HEK293 (cell line): ENCODE results near the gene IGSF9.

Source experiments
- CTCF ChIA-PET: fragments of 350-600 bp; formaldehyde crosslinking; extraction: SDS; loops from one replicate; lab custom pipeline; 2021; ENCODE audit warnings: antibody characterized with exemption; lab: Yijun Ruan, JAX
- POLR2A ChIA-PET: fragments of 300-600 bp; formaldehyde crosslinking; extraction: SDS; loops from one replicate; lab custom pipeline; 2020; ENCODE audit warnings: antibody characterized with exemption, inconsistent platforms; lab: Yijun Ruan, JAX
- H3K27ac ChIP-seq: fragments of 200-500 bp; sonication (Bioruptor generic); 2 replicates; pipeline ENCODE4 v1.5.1; 2014; ENCODE audit warnings: low read depth, low read length, control low read depth, inconsistent platforms; ENCODE audit errors: extremely low read depth
- H3K36me3 ChIP-seq, 2 experiments: fragments of 200-500 bp in 1 of 2; sonication (Bioruptor generic) in 1 of 2; 1 replicate in 1 of 2; 2 replicates in 1 of 2; pipeline ENCODE4 v1.5.1; 2014 to 2017; ENCODE audit warnings: inconsistent platforms in 2 of 2, low read length in 2 of 2; ENCODE audit not compliant: control insufficient read depth in 2 of 2, insufficient read depth in 1 of 2
- H3K4me1 ChIP-seq: fragments of 200-500 bp; sonication (Bioruptor generic); 2 replicates; pipeline ENCODE4 v1.5.1; 2014; ENCODE audit warnings: mild to moderate bottlenecking, low read length, inconsistent platforms; ENCODE audit not compliant: control insufficient read depth, insufficient read depth
- H3K4me3 ChIP-seq: 2 replicates; pipeline ENCODE4 v1.5.1; 2011; ENCODE audit warnings: low read depth, mild to moderate bottlenecking, control low read depth, low read length, moderate library complexity
- H3K9me3 ChIP-seq: fragments of 200-500 bp; sonication (Bioruptor generic); 2 replicates; pipeline ENCODE4 v1.5.1; 2014; ENCODE audit warnings: low read depth, low read length, inconsistent platforms; ENCODE audit not compliant: control insufficient read depth, insufficient read depth
- CTCF ChIP-seq: fragments of 450-650 bp; formaldehyde crosslinking; IDR thresholded peaks from 2 replicates; pipeline ENCODE4 v1.5.1; 2016; ENCODE audit warnings: missing biosample characterization, missing genetic modification characterization
- GLIS2 ChIP-seq: fragments of 450-650 bp; formaldehyde crosslinking; IDR thresholded peaks from 2 replicates; pipeline ENCODE4 v1.5.1; 2016; ENCODE audit warnings: missing biosample characterization, missing genetic modification characterization
- KLF7 ChIP-seq: fragments of 450-650 bp; formaldehyde crosslinking; IDR thresholded peaks from 2 replicates; pipeline ENCODE4 v1.5.1; 2016; ENCODE audit warnings: missing biosample characterization, missing genetic modification characterization, borderline replicate concordance
- MEIS1 ChIP-seq: sonication (generic); formaldehyde crosslinking; IDR thresholded peaks from 2 replicates; pipeline ENCODE4 v1.8.1; 2022; ENCODE audit warnings: missing genetic modification reagents, mild to moderate bottlenecking, borderline replicate concordance
- PRDM6 ChIP-seq: fragments of 450-650 bp; formaldehyde crosslinking; IDR thresholded peaks from 2 replicates; pipeline ENCODE4 v1.5.1; 2017; ENCODE audit warnings: missing biosample characterization, missing genetic modification characterization
- REST ChIP-seq: fragments of 450-650 bp; formaldehyde crosslinking; IDR thresholded peaks from 2 replicates; pipeline ENCODE4 v1.5.1; 2016; ENCODE audit warnings: missing biosample characterization, missing genetic modification characterization
- SCRT2 ChIP-seq: fragments of 450-650 bp; formaldehyde crosslinking; IDR thresholded peaks from 2 replicates; pipeline ENCODE4 v1.5.1; 2016; ENCODE audit warnings: missing biosample characterization, missing genetic modification characterization
- SP7 ChIP-seq: fragments of 450-650 bp; formaldehyde crosslinking; IDR thresholded peaks from 2 replicates; pipeline ENCODE4 v1.5.1; 2016; ENCODE audit warnings: missing biosample characterization, missing genetic modification characterization
- ZBTB7A ChIP-seq: fragments of 450-650 bp; formaldehyde crosslinking; IDR thresholded peaks from 2 replicates; pipeline ENCODE4 v1.5.1; 2016; ENCODE audit warnings: low read depth, missing biosample characterization, missing genetic modification characterization
- ZNF266 ChIP-seq: fragments of 450-650 bp; formaldehyde crosslinking; IDR thresholded peaks from 2 replicates; pipeline ENCODE4 v1.5.1; 2016; ENCODE audit warnings: missing biosample characterization, missing genetic modification characterization, low read depth
- ZNF341 ChIP-seq: fragments of 450-650 bp; formaldehyde crosslinking; IDR thresholded peaks from 2 replicates; pipeline ENCODE4; 2016; ENCODE audit warnings: low read depth, missing biosample characterization, missing genetic modification characterization
- ZNF558 ChIP-seq: fragments of 450-650 bp; formaldehyde crosslinking; IDR thresholded peaks from 2 replicates; pipeline ENCODE4 v1.5.1; 2016; ENCODE audit warnings: missing biosample characterization, missing genetic modification characterization
- ZNF626 ChIP-seq: fragments of 450-650 bp; sonication (Bioruptor Pico); formaldehyde crosslinking; IDR thresholded peaks from 2 replicates; pipeline ENCODE4 v1.5.1; 2018; ENCODE audit warnings: missing biosample characterization, missing genetic modification characterization, inconsistent platforms
- ZNF654 ChIP-seq: fragments of 450-650 bp; formaldehyde crosslinking; IDR thresholded peaks from 2 replicates; pipeline ENCODE4 v1.5.1; 2016; ENCODE audit warnings: low read depth, missing biosample characterization, missing genetic modification characterization
- ZNF792 ChIP-seq: fragments of 450-650 bp; formaldehyde crosslinking; IDR thresholded peaks from 2 replicates; pipeline ENCODE4 v1.5.1; 2016; ENCODE audit warnings: missing biosample characterization, missing genetic modification characterization
- TF ChIP-seq, protein P1 (sequence below): fragments of 450-650 bp; IDR thresholded peaks from 2 replicates; pipeline ENCODE4 v1.5.1; 2018; ENCODE audit warnings: missing biosample characterization, missing genetic modification characterization
- TF ChIP-seq, protein P2 (sequence below): fragments of 450-650 bp; formaldehyde crosslinking; IDR thresholded peaks from 2 replicates; pipeline ENCODE4 v1.5.1; 2017; ENCODE audit warnings: missing biosample characterization, mild to moderate bottlenecking, missing genetic modification characterization, moderate library complexity
- TF ChIP-seq, protein P3 (sequence below): fragments of 450-650 bp; formaldehyde crosslinking; IDR thresholded peaks from 2 replicates; pipeline ENCODE4 v1.5.1; 2016; ENCODE audit warnings: missing biosample characterization, missing genetic modification characterization
- TF ChIP-seq, protein P4 (sequence below): fragments of 450-650 bp; formaldehyde crosslinking; IDR thresholded peaks from 2 replicates; pipeline ENCODE4 v1.5.1; 2016; ENCODE audit warnings: missing biosample characterization, missing genetic modification characterization

Gene IGSF9

GRCh38 chr1:159936273-159936904 lies 9.0 kb downstream of the IGSF9 start (continued):
- TF ChIP-seq, protein P1, sequence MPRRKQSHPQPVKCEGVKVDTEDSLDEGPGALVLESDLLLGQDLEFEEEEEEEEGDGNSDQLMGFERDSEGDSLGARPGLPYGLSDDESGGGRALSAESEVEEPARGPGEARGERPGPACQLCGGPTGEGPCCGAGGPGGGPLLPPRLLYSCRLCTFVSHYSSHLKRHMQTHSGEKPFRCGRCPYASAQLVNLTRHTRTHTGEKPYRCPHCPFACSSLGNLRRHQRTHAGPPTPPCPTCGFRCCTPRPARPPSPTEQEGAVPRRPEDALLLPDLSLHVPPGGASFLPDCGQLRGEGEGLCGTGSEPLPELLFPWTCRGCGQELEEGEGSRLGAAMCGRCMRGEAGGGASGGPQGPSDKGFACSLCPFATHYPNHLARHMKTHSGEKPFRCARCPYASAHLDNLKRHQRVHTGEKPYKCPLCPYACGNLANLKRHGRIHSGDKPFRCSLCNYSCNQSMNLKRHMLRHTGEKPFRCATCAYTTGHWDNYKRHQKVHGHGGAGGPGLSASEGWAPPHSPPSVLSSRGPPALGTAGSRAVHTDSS (tag by site-specific recombination) = peak; percentile 76
- TF ChIP-seq ZNF341 (tag by site-specific recombination) = no peak
- TF ChIP-seq ZNF626 (tag by site-specific recombination) = no peak
- TF ChIP-seq CTCF (tag by site-specific recombination) = peak; percentile 96
- TF ChIP-seq, protein P2, sequence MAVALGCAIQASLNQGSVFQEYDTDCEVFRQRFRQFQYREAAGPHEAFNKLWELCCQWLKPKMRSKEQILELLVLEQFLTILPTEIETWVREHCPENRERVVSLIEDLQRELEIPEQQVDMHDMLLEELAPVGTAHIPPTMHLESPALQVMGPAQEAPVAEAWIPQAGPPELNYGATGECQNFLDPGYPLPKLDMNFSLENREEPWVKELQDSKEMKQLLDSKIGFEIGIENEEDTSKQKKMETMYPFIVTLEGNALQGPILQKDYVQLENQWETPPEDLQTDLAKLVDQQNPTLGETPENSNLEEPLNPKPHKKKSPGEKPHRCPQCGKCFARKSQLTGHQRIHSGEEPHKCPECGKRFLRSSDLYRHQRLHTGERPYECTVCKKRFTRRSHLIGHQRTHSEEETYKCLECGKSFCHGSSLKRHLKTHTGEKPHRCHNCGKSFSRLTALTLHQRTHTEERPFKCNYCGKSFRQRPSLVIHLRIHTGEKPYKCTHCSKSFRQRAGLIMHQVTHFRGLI (tag by site-specific recombination) = no peak
- no peak for TF ChIP-seq MEIS1
- peak; percentile 78 for TF ChIP-seq ZNF654 (tag by site-specific recombination)
- TF ChIP-seq ZBTB7A = no peak
- TF ChIP-seq ZNF266 (tag by site-specific recombination) = no peak
- TF ChIP-seq, protein P3, sequence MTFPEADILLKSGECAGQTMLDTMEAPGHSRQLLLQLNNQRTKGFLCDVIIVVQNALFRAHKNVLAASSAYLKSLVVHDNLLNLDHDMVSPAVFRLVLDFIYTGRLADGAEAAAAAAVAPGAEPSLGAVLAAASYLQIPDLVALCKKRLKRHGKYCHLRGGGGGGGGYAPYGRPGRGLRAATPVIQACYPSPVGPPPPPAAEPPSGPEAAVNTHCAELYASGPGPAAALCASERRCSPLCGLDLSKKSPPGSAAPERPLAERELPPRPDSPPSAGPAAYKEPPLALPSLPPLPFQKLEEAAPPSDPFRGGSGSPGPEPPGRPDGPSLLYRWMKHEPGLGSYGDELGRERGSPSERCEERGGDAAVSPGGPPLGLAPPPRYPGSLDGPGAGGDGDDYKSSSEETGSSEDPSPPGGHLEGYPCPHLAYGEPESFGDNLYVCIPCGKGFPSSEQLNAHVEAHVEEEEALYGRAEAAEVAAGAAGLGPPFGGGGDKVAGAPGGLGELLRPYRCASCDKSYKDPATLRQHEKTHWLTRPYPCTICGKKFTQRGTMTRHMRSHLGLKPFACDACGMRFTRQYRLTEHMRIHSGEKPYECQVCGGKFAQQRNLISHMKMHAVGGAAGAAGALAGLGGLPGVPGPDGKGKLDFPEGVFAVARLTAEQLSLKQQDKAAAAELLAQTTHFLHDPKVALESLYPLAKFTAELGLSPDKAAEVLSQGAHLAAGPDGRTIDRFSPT (tag by site-specific recombination) = 0 out of 2 replicates have a peak, but pooled peaks have one; percentile 25
- peak; percentile 56 for TF ChIP-seq SCRT2
- no peak for TF ChIP-seq ZNF558 (tag by site-specific recombination)
- TF ChIP-seq SP7 = no peak
- TF ChIP-seq GLIS2 = 0 out of 2 replicates have a peak, but pooled peaks have one; percentile 26
- no peak for TF ChIP-seq PRDM6 (tag by site-specific recombination)
- no peak for TF ChIP-seq KLF7 (tag by site-specific recombination)

DNA sequence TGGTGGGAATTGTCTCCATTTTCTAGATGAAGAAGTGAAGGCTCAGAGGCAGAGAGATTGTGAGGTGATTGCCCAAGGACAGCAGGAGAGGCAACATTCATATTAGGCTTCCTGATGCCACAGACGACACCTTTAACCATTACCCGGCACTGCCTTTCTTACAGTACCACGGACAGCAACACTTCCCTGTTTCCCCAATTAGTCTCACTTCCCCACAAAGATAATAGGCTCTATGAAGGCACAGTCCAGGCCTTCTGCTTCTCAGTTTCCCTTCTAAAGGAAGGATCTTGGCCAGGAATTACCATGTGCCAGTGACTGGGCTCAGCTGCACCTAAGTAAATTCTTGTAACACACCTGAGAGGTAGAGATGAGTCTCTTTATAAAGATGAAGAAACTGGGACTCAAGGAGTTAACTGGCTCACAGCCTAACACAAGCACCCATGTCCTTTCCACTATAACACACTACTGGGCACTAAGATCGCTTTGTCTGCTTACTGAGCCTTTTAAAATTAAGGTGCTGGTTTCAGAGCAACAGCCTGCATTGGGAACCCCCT lies 9.6 kb downstream of the IGSF9 start:
- no peaks in the 10 kb centered on the region for H3K9me3 ChIP-seq
- no peak overlapping the region for H3K27ac ChIP-seq
- POLR2A ChIA-PET = interaction anchor here (0.6 to 7.3 kb wide), 3 partner anchors 11 to 142 kb away, joined by 4 to 41 read pairs (median 5); partner anchors contain the start of gene TAGLN2
- H3K4me3 ChIP-seq = no peak overlapping the region
- TF ChIP-seq ZNF792 (tag by site-specific recombination) (no peak), REST (tag by site-specific recombination) (peak; percentile 99)
- TF ChIP-seq, protein P4, sequence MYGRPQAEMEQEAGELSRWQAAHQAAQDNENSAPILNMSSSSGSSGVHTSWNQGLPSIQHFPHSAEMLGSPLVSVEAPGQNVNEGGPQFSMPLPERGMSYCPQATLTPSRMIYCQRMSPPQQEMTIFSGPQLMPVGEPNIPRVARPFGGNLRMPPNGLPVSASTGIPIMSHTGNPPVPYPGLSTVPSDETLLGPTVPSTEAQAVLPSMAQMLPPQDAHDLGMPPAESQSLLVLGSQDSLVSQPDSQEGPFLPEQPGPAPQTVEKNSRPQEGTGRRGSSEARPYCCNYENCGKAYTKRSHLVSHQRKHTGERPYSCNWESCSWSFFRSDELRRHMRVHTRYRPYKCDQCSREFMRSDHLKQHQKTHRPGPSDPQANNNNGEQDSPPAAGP = no peak
- CTCF ChIA-PET = interaction anchor here (0.5 to 19.3 kb wide), 20 partner anchors 8 to 176 kb away, joined by 3 to 353 read pairs (median 4); partner anchors contain the start of genes IGSF9 and SLAMF9
- no peaks in the 10 kb centered on the region for H3K4me1 ChIP-seq
- no peaks in the 10 kb centered on the region for H3K36me3 ChIP-seq
